ENCODE data around the gene THRB.

DNA sequence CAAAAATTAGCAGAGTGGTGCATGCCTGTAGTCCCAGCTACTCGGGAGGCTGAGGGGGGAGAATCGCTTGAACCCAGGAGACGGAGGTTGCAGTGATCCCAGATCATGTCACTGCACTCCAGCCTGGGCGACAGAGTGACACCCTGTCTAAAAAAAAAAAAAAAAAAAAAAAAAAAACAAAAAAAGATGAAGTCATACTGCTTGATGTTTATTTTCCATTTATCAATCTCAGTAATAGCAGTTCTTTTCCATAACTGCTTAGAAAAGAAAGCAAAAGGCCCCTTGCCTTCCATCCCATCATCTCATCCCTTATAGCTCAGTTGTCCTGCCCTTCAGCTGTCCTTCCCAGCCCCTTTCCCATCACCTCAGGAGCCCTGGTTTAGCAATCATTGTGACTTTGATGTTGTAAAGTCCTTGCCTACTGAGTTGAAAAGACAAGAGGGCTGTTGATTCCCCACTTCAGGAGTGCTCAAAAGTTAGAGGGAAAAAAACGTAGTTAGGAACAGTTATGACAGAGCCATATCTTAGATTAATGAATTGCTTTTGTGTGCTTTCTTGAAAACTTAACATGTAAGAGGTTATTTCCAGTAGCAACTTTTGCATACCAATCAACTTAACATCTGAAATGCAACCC lies 18.0 kb upstream of the THRB start:
- TF ChIP-seq ZNF232 (CRISPR knock-in tag; IDR thresholded peaks at IDR 0.05) (no peak), E2F1 (CRISPR knock-in tag; IDR thresholded peaks at IDR 0.05) (no peak), NR2C2 (CRISPR knock-in tag; IDR thresholded peaks at IDR 0.05) (no peak)
- TF ChIP-seq, protein P1, sequence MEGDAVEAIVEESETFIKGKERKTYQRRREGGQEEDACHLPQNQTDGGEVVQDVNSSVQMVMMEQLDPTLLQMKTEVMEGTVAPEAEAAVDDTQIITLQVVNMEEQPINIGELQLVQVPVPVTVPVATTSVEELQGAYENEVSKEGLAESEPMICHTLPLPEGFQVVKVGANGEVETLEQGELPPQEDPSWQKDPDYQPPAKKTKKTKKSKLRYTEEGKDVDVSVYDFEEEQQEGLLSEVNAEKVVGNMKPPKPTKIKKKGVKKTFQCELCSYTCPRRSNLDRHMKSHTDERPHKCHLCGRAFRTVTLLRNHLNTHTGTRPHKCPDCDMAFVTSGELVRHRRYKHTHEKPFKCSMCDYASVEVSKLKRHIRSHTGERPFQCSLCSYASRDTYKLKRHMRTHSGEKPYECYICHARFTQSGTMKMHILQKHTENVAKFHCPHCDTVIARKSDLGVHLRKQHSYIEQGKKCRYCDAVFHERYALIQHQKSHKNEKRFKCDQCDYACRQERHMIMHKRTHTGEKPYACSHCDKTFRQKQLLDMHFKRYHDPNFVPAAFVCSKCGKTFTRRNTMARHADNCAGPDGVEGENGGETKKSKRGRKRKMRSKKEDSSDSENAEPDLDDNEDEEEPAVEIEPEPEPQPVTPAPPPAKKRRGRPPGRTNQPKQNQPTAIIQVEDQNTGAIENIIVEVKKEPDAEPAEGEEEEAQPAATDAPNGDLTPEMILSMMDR (IDR thresholded peaks at IDR 0.05): no peak
